Pons (tissue), 1 donor: ENCODE measurements around the gene SLAMF8.

Experiments
- DNase-seq: peaks from one replicate; pipeline ENCODE4 v3.0.0-alpha.2; 2016; ENCODE audit warnings: low spot score

The SLAMF8 gene

DNA sequence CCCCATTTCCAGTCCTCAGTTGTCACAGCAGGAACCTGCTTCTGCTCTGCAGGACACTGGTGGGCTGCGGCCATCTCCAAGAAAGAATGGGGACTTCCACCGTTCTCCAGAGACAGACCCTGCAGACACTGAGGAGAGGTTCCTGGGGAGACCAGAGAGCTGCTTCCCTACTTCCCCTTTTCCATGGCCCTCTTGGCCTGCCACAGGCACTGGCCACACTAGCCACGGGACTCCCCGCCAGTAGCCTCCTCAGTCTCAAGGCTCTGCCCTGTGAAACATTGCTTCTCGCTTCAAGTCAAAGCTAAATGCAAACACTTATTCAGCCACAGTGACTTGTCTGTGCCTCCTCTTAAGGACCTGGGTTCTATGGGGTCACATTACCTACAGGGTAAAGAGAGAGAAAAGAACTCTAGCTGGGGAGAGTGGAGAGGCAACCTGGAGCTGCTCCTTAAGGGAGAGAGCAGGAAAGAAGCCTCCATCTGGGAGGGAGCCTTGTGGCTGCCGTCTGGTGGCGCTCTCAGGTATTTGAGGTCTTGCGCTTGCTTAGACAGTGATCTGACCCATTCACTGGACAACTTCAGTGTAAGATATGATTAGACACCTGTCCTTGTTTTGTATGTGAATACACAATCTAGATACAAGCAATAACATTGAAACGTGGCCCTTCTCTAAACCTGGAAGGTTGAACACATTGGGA lies 5.4 kb upstream of the SLAMF8 start:
- DNase-seq: no peak

DNA sequence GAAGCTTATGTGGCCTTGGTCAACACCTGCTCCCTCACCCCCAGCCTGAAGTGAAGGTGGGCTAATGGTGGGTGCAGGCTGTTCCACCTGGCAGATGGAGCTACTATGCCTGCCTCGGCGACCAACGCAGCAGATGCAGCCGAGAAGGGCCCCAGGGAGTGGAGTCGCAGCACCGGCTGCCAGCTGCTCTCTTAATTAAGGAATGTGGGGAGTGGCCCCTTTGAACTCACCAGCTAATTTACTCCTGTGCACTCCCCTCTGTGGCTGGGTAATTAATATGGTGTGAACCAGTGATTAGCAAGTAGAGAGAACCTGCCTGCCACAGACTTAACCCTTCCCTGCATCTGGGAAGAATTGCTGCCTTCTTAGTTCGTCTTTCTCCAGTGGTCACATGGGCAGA lies 3.3 kb upstream of the SLAMF8 start:
- no peak for DNase-seq

DNA sequence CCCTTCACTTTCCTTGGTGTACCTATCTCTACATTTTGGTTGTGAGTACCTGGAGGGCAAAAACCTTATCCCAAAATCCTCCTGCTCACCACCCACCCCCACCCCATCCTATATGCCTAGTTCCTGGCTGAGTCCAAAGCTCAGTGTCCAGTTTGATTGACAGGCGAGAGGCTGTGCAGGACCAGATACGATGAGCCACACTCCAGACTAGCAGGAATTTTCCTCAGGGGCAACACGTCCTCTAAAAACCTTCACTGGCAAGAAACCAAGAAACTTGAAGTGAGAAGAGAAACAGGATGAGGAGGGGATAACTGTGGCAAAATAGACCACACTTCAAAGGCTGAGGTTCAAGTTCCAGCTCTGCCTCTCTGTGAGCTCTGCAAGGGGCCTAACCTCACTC lies 1.1 kb upstream of the SLAMF8 start:
- DNase-seq: no peak

DNA sequence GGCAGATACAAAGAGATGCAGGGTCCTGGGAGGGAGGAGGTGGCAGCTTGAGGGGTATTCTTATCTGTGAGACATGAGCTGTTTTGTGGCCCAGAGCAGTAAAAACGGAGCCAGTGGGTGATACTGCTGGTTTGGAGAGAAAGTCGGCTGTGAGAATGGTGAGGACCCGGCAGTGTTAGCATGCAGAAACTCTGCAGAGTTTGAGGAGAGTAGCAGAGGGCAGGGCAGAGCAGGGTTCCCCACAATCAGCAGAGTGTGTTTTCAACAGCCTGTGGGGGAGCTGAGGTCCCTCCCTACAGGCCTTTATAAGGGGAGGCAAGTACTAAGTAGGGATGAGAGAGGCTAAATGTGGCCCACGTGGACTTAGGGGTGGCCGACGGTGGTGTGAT lies 423 bp downstream of the SLAMF8 start:
- DNase-seq: no peak

DNA sequence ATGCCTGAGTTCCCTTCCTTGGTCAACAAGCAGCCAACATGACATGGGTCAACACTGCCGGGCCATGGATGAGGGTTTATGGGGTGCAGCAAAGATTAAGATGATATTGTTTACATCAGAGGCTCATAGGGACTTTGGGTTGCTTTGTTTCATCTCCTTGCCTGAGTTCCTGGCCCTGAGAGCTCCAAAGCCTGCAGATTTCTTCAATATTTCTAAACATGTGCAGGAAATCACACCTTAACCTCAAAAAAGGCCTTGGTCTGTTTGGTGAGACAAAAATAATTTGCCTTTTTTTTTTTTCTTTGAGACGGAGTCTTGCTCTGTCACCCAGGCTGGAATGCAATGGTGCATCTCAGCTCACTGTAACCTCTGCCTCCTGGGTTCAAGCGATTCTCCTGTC lies 876 bp downstream of the SLAMF8 start:
- DNase-seq: no peak

DNA sequence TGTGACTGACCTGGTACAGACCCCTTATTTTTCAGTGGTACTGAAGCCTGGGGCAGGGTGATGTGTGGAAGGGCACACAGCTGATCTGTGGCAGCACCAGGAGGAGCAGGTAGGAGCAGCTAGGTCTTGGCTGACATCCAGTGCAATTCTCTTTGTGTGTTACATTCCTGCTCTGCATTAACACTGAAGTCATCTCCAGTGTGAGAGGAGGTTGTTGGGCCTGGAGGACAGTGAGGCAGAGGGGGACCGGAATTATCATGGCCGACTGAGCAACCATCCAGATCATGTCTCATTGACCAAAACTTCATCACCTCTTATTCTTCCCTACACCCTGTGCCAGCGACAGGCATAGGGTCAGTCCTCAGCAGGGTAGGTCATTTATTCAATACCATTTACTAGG lies 1.5 kb downstream of the SLAMF8 start:
- DNase-seq: no peak

DNA sequence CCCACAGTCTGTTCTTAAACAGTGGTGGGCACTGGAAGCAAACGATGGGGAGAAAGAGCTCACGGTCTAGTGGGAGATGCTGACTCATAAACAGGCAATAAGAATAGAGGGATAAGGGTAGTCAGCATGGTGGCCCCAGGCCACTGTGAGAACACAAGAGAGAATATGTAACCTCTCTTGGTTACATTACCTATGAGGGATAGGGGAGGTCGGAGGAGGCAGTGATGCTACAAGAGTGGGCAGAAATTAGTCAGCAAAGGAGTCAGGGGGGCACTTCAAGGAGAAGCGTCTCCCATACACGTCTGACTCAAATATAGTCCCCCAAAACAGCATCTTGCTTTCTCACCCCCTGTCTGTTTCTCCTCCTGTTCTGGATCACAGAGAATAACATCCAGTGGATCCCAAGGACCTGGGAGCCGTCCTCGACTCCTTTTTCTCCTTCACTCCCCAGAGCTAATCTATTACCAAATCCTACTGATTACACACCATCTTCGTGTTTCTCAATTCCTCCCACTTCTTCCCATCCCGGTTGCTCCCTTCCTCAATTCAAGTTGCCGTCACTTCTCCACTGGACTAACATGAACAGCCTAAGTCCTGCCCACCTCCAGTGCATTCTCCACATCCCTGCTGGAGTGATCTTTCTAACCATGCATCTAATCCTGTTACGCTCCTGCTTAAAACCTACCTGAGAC lies 2.1 kb downstream of the SLAMF8 start:
- peak; percentile 38 for DNase-seq

DNA sequence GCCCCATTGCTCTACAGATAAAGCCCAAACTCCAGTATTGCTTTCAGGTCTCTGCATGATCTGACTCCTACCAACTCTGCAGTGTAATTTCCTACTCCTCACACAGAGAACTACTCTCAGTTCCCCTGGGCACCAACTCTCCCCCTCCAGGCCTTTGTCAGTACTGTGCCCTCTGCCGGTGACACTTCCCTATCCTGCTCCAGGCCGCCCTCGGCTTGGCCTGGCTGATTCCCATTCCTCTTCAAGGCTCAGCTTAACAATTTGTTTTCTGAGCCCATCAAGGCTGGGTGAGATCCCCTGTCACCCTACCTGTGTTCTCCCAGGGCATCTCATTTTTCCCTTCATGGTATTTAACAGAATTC lies 2.6 kb downstream of the SLAMF8 start:
- peak; percentile 67 for DNase-seq

DNA sequence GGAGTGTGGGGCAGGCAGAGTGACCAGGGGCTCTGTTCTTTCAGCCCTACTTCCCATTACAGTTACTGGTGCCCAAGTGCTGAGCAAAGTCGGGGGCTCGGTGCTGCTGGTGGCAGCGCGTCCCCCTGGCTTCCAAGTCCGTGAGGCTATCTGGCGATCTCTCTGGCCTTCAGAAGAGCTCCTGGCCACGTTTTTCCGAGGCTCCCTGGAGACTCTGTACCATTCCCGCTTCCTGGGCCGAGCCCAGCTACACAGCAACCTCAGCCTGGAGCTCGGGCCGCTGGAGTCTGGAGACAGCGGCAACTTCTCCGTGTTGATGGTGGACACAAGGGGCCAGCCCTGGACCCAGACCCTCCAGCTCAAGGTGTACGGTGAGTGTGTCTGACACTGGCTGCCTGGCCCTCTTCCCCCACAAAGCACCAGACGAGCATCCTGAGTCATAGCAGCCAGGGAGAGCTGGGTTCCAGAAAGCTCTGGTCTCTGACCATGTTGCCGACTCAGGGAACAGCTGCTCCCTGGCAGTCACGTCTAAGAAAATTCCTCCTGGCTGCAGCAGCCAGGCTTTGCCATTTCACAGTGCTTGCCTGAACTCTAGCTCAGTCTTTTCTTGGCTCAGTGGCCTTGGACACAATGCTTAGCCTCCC lies 3.3 kb downstream of the SLAMF8 start:
- no peak for DNase-seq

DNA sequence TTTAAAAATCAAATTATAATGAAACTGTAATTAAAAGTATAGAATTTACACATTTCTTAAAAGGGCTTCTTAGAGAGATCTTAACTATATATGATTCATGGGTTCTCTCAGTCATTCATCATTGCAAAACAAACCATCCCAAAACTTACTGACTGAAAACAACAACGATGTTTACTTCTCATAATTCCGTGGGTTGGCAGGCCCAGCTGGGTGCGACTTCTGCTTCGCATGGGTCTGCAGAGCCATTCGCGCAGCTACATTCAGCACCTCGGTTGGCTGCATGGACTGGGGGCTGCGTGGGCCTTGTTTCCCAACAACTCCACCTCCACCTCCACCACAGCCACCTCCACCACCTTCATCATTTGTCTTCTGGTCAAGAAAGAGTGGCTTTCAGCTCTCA lies 4.0 kb downstream of the SLAMF8 start:
- no peak for DNase-seq

DNA sequence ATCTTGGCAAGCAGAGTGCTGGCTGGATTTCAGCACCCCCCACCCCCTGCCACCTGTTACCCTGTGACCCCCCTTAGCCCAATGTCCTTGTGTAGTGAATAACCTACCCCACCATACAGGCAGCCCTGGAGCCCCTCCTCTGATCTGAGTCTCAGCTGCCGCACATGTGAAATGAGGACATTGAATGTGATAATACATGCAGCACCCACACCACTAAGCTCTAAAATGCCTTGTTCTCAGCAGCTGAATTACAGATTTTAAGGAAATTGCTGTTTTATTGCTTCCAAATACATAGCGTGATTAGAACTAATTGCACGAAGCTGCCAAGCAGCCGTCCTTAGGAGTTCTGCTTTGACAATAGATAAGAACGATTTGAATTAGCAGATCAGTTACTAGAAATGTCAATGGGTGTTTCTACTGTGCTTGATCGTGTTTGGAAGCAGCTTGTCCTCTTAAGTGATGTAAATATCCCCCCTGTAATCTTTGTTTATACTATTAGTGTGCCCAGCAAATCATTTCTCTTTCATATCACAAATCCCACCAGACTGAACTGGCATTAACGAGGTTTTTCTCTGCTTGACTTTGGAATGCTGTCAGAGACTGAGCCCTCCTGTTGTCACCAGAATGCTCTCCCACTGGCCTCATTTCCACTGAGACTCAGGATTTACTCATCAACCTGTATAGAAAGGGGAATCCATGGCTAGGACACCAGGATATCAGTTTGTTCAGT lies 4.9 kb downstream of the SLAMF8 start:
- no peak for DNase-seq

DNA sequence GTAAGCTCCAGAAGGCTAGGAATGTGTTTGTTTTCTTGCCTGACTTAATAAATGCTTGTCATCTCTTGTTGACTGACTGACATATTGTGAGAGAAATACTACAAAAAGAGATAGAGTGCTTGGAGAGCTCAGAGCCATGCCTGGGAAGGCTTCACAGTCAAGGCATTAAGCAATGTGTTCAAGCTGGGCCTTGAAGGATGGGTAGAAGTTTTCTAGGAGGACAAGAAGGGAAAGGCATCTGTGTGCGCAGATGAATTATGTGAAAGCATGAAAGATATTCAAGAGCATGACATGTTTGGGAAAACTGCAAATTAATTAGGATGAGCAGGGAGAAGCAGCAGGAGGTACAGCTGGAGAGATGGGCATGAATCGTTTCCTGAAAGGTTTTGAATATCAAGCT lies 5.6 kb downstream of the SLAMF8 start:
- DNase-seq: no peak

DNA sequence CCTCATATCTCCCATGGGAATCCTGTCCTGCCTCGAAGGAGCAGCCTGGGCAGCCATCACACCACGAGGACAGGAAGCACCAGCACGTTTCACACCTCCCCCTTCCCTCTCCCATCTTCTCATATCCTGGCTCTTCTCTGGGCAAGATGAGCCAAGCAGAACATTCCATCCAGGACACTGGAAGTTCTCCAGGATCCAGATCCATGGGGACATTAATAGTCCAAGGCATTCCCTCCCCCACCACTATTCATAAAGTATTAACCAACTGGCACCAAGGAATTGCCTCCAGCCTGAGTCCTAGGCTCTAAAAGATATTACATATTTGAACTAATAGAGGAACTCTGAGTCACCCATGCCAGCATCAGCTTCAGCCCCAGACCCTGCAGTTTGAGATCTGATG lies 8.7 kb downstream of the SLAMF8 start:
- no peak for DNase-seq

DNA sequence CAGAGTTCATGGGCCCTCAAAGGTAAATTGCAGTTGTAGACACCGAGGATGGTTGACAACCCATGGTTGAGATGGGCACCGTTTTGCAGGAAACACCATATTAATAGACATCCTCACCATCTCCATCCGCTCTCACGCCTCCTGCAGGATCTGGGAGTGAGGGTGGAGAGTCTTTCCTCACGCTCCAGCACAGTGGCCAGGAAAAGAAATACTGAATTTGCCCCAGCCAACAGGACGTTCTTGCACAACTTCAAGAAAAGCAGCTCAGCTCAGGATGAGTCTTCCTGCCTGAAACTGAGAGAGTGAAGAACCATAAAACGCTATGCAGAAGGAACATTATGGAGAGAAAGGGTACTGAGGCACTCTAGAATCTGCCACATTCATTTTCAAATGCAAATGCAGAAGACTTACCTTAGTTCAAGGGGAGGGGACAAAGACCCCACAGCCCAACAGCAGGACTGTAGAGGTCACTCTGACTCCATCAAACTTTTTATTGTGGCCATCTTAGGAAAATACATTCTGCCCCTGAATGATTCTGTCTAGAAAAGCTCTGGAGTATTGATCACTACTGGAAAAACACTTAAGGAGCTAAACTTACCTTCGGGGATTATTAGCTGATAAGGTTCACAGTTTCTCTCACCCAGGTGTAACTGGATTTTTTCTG lies 9.3 kb downstream of the SLAMF8 start:
- DNase-seq: no peak

DNA sequence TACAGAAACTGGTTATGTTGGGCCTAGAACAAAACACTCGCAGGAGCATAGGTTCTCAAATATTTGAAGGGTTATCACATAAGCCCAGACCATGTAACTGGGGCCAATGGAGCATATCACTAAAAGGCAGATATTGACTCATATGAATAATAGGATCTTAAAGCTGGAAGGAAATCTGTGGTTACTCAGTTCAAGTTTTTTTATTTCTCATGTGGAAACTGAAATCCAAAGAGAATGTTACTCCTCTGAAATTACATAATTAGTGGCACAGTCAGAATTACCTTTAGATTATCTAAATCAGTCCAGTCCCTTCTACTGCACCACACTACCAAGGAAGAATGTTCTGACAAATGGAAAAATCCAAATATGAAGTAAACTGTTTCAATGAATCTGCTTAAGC lies 12.0 kb downstream of the SLAMF8 start:
- DNase-seq: no peak

DNA sequence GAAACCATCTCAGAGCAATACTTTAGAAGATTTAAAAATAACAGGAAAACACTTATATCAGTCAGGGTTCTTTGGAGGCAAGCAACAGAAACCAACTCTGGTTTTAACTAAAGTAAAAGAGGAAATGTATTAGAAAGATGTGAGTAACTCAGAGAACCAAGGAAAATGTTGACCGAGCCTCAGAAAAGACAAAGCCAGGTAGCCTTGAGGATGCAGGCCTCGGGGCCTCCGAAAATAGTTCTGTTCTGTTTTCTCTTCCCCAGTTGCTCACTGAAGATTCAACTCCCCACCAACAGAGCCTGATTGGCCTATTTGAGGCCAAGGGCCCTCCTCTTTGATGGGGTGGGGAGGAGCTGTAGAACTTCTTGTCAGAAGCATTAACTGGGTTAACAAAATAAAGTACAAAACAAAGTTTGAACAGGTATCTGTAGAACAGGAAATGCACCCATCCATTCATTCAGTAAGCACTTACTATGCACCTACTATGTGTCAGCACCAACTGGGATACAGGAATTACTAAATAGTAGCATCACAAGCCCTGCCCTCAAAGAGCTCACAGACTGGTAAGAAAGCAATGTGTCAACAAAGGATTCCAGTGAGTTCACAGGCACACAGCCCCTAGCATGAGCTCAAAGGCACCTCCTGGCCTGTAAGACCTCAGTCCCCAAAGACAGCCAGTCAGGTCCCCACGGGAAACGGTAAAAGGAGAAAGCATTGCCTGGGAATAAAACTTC lies 12.6 kb downstream of the SLAMF8 start:
- DNase-seq: no peak

DNA sequence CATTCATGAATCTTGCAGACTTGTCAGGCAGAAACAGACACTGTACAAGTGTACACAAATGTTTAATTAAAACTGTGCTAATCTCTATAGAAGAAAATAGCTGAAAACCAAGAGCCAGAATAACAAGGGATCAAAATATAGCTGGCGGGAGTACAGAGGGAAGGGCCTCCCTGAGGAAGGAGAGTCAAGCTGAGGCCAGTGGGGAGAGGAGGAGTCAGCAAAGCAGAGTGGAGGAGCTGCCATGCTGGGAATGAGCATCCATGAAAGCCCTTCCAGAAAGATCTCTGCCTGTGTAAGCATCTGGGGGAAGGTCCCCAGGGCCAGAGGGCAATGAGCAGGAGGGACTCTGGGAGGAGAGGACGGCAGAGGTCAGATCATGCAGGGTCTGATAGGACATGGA lies 15.1 kb downstream of the SLAMF8 start:
- no peak for DNase-seq

DNA sequence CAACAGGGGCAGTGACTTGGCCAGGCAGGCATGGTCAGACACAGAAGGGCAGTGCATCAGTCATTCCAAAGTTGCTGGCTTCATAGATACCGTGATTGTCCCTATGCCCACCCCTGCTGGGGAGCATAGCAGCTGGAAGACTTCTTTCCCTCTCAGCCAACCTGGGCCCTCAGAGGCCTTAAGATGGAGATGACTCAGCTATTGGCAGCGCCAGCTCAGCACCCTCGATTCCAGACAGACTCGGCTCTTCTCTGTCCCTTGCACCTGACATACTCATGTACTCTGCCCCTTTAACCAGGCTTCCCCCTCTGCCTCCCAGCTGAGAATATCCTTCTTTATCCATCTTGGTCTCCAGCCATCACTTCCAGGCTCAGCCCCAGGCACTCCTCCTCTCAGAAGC lies 16.8 kb downstream of the SLAMF8 start:
- no peak for DNase-seq

DNA sequence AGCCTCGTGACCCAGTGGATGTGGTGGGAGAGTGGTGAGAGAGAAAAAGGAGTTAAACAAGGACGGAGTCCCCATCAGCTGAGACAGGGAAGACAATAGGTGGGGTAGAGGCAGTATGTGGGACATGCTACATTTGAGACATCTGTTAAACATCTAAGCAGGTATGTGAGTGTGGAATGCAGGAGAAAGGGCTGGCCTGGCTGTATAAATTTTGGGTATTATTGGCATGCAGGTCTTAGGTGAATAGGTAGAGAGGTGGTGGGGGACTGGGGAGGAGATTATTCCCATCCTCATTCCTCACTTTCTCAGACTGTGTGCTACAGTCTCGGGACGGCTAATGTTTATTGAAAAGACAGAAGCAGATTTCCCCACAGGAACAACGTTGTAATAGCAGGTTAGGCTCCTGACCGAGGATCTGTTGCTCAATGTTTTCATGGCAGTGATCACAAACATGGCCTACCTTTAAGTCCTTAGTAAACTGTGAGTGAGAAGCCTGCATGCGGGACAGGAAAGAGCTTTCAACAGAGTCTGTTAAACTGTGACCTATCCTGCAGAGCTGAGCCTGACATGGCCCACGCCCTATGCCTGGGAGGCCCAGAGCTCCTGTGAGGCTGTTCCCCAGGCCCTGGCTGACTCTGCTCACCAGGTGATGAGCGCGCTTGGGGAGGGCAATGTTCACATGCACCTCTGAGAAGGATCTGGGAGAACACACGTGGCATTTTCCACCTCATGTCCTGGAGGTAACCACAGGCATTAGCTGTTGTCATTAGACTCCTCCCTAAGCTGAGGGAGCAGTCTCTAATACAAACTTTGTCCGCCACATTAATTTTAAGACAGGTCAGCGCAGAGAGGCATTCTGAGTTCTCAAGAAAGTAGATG lies 19.3 kb downstream of the SLAMF8 start:
- no peak for DNase-seq

DNA sequence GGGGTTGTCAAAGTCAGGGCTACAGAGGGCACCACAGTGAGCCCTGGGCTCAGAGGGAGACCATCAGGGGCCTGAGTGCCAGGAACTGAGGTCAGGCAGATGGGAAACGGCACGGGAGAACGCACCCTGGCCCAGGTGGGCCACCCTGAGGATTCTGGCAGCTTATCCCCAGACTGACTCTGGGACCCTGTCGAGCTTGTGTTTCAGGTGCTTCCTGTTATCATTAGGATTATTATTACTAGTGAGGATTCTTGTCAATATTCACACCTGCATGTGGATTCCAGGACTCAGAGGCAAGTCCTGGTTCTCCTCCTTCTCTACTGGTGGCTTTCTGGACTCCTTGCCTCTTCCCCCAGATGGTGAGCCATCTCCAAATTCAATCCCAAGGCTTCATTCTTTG lies 20.6 kb downstream of the SLAMF8 start:
- DNase-seq: no peak

DNA sequence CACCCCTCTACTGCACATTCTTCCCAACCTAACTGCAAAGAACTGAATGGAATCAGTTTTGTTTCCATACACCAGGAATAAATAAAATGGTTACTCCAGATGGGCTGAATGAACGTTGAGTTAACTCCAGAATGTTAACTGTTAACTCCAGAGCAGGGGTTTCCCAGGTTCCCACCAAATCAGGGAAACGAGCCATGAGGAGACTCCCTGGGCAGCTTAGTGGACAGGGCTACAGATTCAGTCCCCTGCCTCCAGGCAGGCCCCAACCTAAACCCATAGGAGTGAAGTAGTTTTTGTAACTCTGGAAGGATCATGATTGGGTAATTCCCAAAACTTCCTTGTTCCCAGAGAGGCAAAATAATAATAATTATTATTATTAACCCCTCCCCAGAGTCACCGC lies 21.7 kb downstream of the SLAMF8 start:
- no peak for DNase-seq
